Rectal smooth muscle tissue (tissue), 1 donor: ENCODE data around the gene NTN1.
"Not testable (repeated sequence)": the region's sequence is repeated elsewhere in the genome, so short reads cannot be mapped to it uniquely, and the experiment has no call there.

Experiments used
- H3K27ac ChIP-seq: one replicate; pipeline ENCODE4 v1.7.0; 2013; ENCODE audit warnings: low read depth, low read length, inconsistent platforms
- H3K27me3 ChIP-seq: one replicate; pipeline ENCODE4 v1.7.0; 2013; ENCODE audit warnings: low read length; ENCODE audit not compliant: control insufficient read depth, insufficient read depth
- H3K36me3 ChIP-seq: one replicate; pipeline ENCODE4 v1.7.0; 2013; ENCODE audit warnings: low read length; ENCODE audit not compliant: control insufficient read depth, insufficient read depth
- H3K4me1 ChIP-seq: one replicate; pipeline ENCODE4 v1.7.0; 2013; ENCODE audit warnings: low read length; ENCODE audit not compliant: control insufficient read depth, insufficient read depth
- H3K4me3 ChIP-seq: one replicate; pipeline ENCODE4 v1.7.0; 2013; ENCODE audit warnings: low read length
- H3K9ac ChIP-seq: one replicate; pipeline ENCODE4 v1.7.0; 2013; ENCODE audit warnings: low read length

Gene NTN1

GRCh38 chr17:9146064-9146463 lies 124.8 kb downstream of the NTN1 start:
- peaks cover 6% of the 10 kb centered on the region for H3K4me1 ChIP-seq

GRCh38 chr17:9148905-9149525 lies 127.7 kb downstream of the NTN1 start:
- H3K27me3 ChIP-seq = no peaks in the 10 kb centered on the region
- no peak overlapping the region for H3K9ac ChIP-seq
- no peak overlapping the region for H3K4me3 ChIP-seq
- no peaks in the 10 kb centered on the region for H3K36me3 ChIP-seq
- peaks cover 6% of the 10 kb centered on the region for H3K4me1 ChIP-seq
- no peak overlapping the region for H3K27ac ChIP-seq

More at GRCh38 chr17:9146064-9146463, 124.8 kb downstream of the NTN1 start:
- Histone ChIP-seq H3K27me3 (no peaks in the 10 kb centered on the region), H3K36me3 (no peaks in the 10 kb centered on the region), H3K4me3 (no peak overlapping the region), H3K9ac (no peak overlapping the region), H3K27ac (no peak overlapping the region)

- no peak overlapping the region for H3K27ac ChIP-seq
Measured at GRCh38 chr17:9150446-9151090, 129.3 kb downstream of the NTN1 start.

GRCh38 chr17:9151091-9151490 lies 129.8 kb downstream of the NTN1 start:
- no peaks in the 10 kb centered on the region for H3K27me3 ChIP-seq
- no peaks in the 10 kb centered on the region for H3K36me3 ChIP-seq
- no peak overlapping the region for H3K27ac ChIP-seq
- H3K4me3 ChIP-seq = no peak overlapping the region
- H3K9ac ChIP-seq = no peak overlapping the region
- H3K4me1 ChIP-seq = peaks cover 6% of the 10 kb centered on the region

More at GRCh38 chr17:9150446-9151090, 129.3 kb downstream of the NTN1 start:
- H3K4me3 ChIP-seq = no peak overlapping the region
- H3K9ac ChIP-seq = no peak overlapping the region
- H3K27me3 ChIP-seq = no peaks in the 10 kb centered on the region
- no peaks in the 10 kb centered on the region for H3K36me3 ChIP-seq
- H3K4me1 ChIP-seq = peaks cover 6% of the 10 kb centered on the region

- H3K27ac ChIP-seq, H3K4me1 ChIP-seq, H3K4me3 ChIP-seq, H3K9ac ChIP-seq, H3K36me3 ChIP-seq, H3K27me3 ChIP-seq: not testable (repeated sequence)
Measured at GRCh38 chr17:9151740-9152139, 130.4 kb downstream of the NTN1 start.

- Histone ChIP-seq H3K27me3 (no peaks in the 10 kb centered on the region), H3K4me1 (peaks cover 9% of the 10 kb centered on the region), H3K9ac (no peak overlapping the region), H3K27ac (no peak overlapping the region), H3K4me3 (no peak overlapping the region), H3K36me3 (no peaks in the 10 kb centered on the region)
Measured at GRCh38 chr17:9158544-9159452, 137.5 kb downstream of the NTN1 start.

- H3K4me3 ChIP-seq = no peak overlapping the region
- peaks cover 9% of the 10 kb centered on the region for H3K4me1 ChIP-seq
- no peak overlapping the region for H3K27ac ChIP-seq
- H3K9ac ChIP-seq = no peak overlapping the region
- no peaks in the 10 kb centered on the region for H3K27me3 ChIP-seq
- H3K36me3 ChIP-seq = no peaks in the 10 kb centered on the region
Measured at GRCh38 chr17:9162275-9162985, 141.1 kb downstream of the NTN1 start.

GRCh38 chr17:9166788-9167187 lies 145.5 kb downstream of the NTN1 start:
- H3K27me3 ChIP-seq = no peaks in the 10 kb centered on the region
- no peak overlapping the region for H3K27ac ChIP-seq
- H3K4me3 ChIP-seq = no peak overlapping the region
- H3K4me1 ChIP-seq = no peaks in the 10 kb centered on the region
- H3K9ac ChIP-seq = no peak overlapping the region
- no peaks in the 10 kb centered on the region for H3K36me3 ChIP-seq

- Histone ChIP-seq H3K9ac (no peak overlapping the region), H3K4me1 (no peaks in the 10 kb centered on the region)
Measured at GRCh38 chr17:9167379-9167778, 146.1 kb downstream of the NTN1 start.

GRCh38 chr17:9169116-9169515 lies 147.8 kb downstream of the NTN1 start:
- H3K27ac ChIP-seq = no peak overlapping the region
- H3K36me3 ChIP-seq = no peaks in the 10 kb centered on the region
- no peak overlapping the region for H3K9ac ChIP-seq
- H3K4me1 ChIP-seq = no peaks in the 10 kb centered on the region
- no peak overlapping the region for H3K4me3 ChIP-seq
- H3K27me3 ChIP-seq = no peaks in the 10 kb centered on the region

More at GRCh38 chr17:9167379-9167778, 146.1 kb downstream of the NTN1 start:
- Histone ChIP-seq H3K27ac (no peak overlapping the region), H3K4me3 (no peak overlapping the region), H3K27me3 (no peaks in the 10 kb centered on the region), H3K36me3 (no peaks in the 10 kb centered on the region)

GRCh38 chr17:9170336-9170735 lies 149.0 kb downstream of the NTN1 start:
- no peaks in the 10 kb centered on the region for H3K27me3 ChIP-seq
- H3K4me3 ChIP-seq = no peak overlapping the region
- H3K27ac ChIP-seq = no peak overlapping the region
- no peak overlapping the region for H3K9ac ChIP-seq
- H3K4me1 ChIP-seq = no peaks in the 10 kb centered on the region
- no peaks in the 10 kb centered on the region for H3K36me3 ChIP-seq

GRCh38 chr17:9170853-9171252 lies 149.5 kb downstream of the NTN1 start:
- no peaks in the 10 kb centered on the region for H3K4me1 ChIP-seq
- H3K27me3 ChIP-seq = no peaks in the 10 kb centered on the region
- H3K36me3 ChIP-seq = no peaks in the 10 kb centered on the region
- no peak overlapping the region for H3K4me3 ChIP-seq
- no peak overlapping the region for H3K27ac ChIP-seq
- H3K9ac ChIP-seq = no peak overlapping the region
